IPS DF 4.7 (cell line): ENCODE data around the gene SF1.

Source experiments
- DNase-seq: peaks from one replicate; pipeline ENCODE4 v3.0.0-alpha.2; 2013; ENCODE audit warnings: low spot score; ENCODE audit errors: extremely low read depth

Gene SF1

DNA sequence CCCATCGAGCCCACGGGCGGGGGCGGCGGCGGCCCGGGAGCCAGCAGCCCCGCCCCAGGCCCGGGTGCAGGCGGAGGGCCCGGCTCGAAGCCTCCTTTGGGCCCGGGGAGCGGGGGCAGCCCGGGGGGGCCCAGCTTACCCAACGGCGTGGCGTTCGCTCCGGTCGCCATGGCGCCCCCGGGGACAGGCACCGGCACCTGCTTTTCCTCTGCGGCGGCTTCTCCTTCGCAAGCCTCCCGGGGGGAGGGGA lies 194 bp downstream of the SF1 start:
- DNase-seq: no peak

DNA sequence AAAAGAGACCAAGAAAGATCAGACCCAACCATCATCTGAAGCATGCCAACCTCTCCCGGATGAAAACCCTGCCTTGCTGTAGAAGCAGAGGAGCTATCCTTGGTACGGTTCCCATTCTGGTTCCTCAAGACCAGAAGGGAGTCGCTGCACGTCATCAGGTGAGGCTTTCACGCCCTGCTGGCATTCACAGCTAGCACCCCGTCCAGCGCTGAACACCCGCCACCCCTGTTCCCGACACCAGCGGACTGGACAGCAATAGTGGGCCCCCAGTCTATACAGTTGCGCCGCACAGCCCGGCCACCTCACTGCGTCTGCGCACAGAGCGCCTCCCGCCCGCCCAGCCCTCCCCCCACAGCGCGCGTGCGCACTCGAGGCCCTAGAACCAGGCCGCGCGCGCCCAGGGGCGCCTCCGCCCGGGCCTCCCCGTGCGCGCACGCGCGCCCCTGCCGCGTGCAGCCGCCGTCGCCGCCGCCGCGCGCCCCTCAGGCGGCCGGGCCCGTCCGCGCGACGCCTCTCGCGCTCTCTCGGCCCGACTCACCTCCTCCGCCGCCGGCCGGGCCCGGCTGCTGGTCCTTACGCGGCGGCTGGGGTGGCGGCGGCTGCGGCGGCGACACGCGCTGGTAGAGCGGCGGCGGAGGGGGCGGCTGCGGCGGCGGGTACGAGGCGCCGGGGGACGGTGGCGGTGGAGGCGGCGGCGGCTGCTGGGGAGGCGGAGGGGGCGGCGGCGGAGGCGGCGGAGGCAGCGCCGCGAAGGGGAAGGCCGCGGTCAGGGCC lies 706 bp downstream of the SF1 start:
- no peak for DNase-seq

DNA sequence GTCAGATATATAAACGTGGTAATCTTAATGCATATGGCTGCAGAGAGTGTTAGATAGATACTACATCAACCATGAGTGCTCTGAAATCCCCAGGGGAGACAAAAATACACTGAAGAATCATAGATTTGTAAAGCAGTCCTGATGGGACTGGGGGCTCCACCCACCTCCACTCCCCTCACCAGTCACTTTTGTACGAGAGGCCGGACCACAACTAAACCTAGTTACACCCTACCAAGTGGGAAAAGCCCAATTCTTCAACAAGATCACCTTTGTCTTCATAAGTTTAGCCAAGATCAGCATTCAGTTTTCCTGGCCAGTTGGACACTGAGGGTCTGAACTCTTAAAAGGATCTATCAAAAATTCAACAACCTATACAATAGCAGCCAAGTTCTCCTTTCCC lies 1.5 kb downstream of the SF1 start:
- no peak for DNase-seq

GRCh38 chr11:64776425-64776824 lies 1.9 kb downstream of the SF1 start:
- DNase-seq: no peak

GRCh38 chr11:64774144-64774543 lies 4.2 kb downstream of the SF1 start:
- DNase-seq: no peak

DNA sequence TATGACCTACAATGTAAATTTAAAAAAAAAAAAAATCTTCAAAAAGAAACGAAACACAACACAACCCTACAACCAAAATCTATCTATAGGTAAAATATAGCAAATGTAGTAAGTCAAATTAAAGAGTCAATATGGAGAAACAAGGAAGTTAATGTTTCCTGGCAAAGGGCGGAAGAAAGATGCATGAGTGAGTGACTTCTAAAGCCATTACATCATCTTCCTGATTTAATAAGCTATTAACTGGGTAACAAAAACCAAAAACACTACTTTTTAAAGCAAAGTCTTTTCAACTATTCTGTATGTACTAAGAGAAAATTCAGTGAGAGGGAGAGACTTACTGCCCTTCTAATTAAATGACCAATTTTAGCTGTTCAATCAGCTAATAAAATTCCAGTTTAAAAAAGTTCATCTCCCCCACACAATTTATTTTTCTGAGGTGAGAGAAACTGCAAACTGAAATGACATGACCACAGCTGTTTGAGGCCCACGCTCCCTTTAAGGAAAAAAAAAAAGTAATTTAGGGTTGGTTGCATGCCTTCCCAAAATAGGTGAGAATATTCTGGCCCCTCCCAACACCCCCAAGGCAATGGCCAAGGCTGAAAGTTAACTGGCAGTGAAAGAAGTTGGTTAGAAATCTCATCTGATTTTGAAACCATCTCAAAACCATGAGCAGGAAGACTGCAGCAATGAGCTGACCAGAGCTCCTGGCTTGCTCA lies 5.9 kb downstream of the SF1 start:
- DNase-seq: no peak

DNA sequence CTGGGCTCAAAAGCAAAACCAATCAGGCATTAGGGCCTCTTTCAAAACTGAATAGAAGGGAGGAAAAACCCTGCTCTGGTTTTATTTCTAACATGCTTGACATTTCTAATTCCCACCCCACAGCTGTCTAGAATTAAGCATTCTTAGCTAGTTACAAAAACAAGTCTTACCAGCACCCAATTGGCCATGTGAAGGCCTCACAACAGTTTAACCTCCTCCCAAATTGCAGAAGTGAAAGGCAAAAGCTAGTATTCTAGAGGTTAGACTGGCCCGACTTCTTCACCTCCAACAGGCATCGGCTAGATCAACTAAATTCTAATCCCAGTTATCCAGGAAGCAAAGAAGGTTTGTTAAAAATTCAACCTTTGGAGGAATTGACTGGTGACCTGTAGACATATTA lies 6.5 kb downstream of the SF1 start:
- no peak for DNase-seq

DNA sequence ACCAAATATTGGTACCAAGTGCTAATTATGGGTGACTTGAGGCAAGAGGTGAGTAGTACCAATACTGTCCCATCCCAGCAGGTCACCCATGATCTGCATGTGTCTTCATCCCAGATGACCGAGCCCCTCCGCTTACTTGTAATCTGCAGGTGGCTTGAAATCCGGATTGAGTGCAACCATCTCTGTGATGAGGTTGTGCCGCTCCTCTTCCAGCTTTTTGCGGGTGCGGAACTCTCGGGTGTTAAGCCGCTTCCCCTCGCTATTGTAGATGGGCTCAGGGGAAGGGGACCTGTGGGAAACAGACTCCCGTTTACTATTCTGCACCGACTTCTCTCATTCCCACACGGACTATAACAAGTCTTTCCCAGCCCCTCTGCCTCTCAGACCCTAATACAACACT lies 8.2 kb downstream of the SF1 start:
- no peak for DNase-seq

DNA sequence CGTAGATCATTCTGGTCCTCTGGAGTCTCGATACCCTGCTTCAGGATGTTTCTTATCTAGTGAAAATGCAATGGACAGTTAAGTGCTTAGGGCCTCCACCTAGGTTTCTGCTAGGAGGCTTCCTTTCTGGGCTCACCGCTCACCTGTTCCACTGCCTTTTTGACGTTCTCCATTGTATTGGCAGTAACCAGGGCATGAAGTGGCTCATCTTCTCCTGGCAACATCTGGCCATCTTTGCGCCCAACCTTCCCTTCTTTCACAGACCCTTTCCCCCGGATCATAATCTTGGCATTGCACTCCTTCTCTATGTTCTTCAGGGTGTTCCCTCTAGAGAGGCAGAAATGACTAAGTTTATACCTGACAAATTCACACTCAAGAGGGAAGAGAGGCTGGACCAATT lies 9.1 kb downstream of the SF1 start:
- no peak for DNase-seq

- DNase-seq: no peak
These were observed 10.0 kb downstream of the SF1 start for GRCh38 chr11:64768300-64768694.

DNA sequence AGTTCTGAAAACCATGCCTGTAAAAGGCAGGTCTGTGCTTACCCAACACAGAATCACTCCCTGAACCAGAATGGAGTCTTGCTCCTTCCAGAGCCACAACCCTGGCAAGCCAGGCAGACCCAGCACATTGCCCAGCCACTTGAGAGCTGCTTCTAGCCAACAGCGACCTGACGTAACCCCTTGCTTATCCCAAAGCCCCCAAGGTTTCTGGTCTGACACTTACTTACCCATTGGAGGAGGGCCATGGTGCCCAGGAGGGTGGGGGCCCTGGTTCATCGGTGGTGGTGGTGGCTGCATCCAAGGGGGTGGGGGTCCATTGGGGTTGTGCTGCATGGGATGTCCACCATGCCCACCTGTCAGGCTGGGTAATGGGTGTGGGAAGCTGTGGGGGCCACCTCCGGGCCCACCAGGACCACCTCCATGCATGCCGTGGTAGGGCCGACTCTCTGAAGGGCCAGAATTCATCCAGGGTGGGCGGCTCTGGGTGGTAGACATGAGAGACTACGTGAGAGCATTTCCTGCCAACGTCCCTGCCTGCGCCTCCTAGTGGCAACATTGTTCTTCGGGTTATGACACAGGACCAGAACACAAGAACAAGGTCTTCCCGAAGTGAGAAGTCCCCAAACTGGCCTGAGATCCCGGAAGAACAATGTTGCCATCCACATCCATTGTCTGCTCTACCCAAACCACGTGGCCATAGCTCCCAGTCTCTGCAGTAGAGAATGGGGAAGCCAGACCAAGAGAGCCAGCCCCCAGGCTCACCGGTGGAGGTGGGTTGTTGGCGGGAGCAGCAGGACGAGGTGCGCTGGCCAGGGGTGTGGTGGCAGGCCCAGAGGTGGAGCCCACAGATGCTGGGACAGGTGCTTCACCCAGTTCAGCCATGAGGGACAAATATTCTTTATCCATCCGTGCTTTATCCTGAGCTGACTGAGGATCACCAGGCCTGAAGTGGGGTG lies 10.7 kb downstream of the SF1 start:
- DNase-seq: no peak

- DNase-seq: no peak
These were observed 11.5 kb downstream of the SF1 start for GRCh38 chr11:64766881-64767280.

GRCh38 chr11:64765851-64766665 lies 12.3 kb downstream of the SF1 start:
- DNase-seq: no peak

DNA sequence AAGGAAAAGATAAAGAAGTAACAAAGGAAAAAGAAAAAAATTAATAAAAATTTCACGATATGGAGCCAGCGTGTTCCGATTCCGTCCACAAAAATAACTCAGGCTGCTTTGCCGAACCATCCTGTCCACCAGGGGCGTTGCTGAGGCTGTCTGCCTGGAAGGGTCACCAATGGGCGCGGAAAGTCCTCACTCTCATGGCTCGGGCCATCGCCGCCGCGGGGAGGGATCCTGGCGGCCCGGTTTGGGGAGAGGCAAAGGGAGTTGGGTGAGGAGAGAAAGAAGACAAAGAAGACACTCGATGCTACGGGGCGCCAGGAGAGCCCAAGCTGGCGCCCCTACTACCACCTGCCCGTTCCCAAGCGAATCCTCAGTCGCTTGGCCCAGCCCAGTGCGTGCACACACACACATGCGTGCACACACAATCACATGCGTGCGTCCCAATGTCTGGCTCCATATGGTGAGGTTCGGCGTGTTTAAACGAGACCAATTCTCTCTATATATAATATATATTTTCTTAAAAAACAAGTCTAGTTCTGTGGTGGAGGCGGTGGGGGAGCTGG lies 13.0 kb downstream of the SF1 start:
- no peak for DNase-seq

GRCh38 chr11:64764753-64765152 lies 13.6 kb downstream of the SF1 start:
- DNase-seq: no peak

GRCh38 chr11:64764040-64764611 lies 14.2 kb downstream of the SF1 start:
- DNase-seq: no peak

DNA sequence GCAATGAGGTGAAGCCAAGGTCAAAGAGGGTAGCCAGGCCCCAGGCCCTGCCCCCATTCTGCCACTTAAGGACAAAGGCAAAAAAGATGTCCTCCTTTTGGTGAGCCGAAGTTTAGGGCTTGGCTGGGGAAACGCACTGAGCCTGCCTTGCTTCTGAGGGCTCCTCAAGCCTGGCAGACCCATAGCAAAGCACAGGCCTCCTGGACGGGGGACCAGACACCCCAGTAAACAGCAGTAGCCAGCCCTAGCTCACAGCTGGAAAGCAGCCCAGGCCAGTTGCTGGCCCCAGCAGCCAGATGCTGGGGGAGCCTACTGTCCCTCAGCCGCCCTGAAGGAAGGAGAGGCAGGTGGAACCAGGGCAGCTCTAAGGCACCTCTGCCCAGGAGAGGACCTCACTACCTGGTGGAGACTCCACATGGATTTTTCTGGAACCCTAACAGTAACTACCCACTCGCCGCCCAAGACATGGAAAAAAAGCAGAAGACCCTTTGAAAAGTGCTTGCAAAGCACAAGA lies 14.8 kb downstream of the SF1 start:
- DNase-seq: no peak

GRCh38 chr11:64762674-64763525 lies 15.4 kb downstream of the SF1 start:
- DNase-seq: no peak

DNA sequence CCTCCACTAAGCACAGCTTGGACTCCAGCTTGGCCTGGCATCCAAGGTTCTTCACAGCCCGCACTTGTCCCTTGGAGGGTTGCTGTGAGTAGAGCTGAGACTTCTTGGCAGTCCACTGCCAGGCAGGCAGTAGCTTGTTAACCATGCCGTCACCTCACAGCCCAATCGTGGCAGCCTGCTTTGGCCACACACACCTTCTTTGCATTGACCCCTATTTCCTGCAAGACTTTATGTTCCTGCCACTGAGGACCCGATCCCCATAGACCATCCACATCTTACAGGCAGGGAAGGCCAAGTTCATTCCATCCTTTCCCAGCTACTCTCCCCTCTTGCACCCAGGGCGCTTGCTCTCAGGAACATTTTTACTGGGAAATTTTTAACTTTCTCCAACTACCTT lies 16.1 kb downstream of the SF1 start:
- DNase-seq: no peak
